Activated CD4-positive, alpha-beta T cell treated with anti-CD3 and anti-CD28 coated beads, Interleukin-2, amount 50 U/mL, for 24 hours (primary cell): ENCODE data around the gene NEGR1.
"Not testable (repeated sequence)": the region's sequence is repeated elsewhere in the genome, so short reads cannot be mapped to it uniquely, and the experiment has no call there.

Experiments
- DNase-seq, 2 donors: peaks; one replicate each; pipeline ENCODE4 v3.0.0-alpha.2; 2020; ENCODE audit warnings: low read depth in 1 of 2, low spot score in 1 of 2

The NEGR1 gene

GRCh38 chr1:71956613-71957285 lies 325.6 kb downstream of the NEGR1 start:
- no peak for DNase-seq

- no peak for DNase-seq
These were observed 331.8 kb downstream of the NEGR1 start for GRCh38 chr1:71950579-71950978.

DNA sequence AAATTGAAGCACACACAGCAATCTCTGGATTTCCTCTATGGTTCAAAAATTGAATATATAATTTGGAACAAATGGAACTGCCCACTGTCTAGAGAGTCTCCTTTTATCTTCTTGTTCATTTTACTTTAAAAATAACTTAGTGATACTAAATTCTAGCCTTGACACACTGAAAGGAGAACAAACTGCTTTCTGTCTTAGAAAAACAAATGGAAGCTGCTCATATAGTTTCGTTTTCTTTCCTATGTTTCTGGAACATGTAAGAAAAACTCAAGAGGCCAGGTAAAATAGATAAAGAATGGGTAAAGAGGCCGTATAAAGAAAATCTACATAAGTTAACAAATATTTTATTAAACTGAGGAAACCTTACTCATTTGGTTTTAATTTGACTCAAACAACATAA lies 332.7 kb downstream of the NEGR1 start:
- DNase-seq = no peak

DNA sequence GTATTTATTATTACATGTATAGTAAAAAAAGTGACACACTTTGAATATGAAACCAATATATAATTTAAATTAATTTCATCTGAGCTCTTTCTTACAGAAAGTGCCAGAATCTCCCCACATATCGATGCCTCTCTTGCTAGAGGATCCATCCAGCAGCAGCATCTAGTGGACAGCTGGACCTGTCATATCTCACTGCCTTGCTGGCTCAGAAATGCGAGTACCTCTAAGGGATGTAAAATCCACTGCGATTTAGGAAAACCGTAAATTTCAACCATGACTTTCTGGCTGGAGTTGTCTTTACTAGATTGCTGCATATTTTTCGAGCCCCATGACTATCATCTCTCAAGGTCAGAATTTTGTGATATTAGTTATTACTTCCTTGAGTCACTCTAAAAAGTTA lies 333.8 kb downstream of the NEGR1 start:
- no peak for DNase-seq

GRCh38 chr1:71944006-71944405 lies 338.3 kb downstream of the NEGR1 start:
- no peak for DNase-seq

GRCh38 chr1:71940261-71940660 lies 342.1 kb downstream of the NEGR1 start:
- no peak for DNase-seq

DNA sequence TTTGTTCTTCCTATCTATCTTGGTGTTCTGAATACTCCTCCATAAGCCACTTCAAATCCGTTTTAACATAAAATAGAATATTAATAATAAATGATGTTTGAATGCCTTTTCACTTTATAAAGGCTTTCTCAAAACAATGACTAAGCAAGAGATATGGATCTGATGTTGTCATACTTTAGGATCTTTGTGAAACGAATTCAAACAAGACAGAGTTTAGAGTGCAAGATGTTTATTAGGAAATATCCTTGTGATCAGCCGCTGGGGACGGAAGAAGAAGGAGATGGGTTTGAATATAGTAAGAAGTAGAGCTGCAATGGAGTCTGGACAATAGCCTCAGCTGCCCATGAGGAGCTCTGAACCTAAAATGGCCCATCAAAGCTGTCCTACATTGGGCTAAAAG lies 351.8 kb downstream of the NEGR1 start:
- no peak for DNase-seq

DNA sequence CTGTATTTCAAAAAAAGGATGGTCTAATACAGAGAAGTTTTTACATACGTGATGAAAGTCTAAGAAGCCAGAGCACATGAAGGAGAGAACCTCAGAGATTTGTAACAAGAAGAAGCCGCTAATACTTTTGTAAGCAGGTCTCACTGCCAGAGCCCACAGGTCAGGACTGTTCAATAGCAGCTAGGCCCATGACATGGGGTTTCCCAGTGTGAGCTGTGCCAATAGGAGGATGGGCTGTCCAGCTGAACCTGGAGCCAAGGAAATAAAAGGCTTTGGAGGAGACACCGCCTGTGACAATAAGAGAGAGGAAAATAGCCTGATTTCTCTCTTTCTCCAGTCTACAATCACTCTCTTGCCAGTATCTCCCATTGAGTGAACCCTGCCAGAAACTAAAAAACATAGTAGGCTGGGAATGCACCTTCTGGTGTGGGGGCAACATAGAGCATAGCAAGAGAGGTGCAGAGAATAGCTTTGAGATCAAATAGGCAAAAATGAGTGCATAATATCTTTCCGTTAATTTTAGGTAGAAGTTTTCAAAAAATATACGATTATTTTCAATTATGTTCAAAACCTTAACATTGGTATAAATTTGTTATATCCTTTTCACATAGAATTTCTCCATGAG lies 360.3 kb downstream of the NEGR1 start:
- no peak for DNase-seq

GRCh38 chr1:71921204-71921603 lies 361.1 kb downstream of the NEGR1 start:
- no peak for DNase-seq

DNA sequence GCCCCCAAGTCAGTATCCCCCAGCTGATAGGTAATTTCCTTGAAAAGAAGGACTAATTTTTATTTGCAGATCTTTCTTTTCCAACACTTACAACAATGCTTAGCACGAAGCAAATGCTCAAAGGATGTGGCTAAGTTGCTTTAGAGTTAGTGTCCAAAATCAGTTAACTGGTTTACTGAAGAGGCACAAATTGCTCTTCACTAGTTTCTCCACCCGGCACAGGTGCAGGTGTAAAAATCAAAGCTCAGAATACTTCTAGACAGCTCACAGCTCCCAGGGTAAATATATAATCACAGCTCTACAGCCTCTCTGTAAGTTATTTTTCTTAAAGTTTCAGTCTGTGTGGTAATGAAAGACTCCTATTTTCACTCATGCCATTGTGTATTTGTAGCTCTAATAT lies 361.8 kb downstream of the NEGR1 start:
- no peak for DNase-seq

DNA sequence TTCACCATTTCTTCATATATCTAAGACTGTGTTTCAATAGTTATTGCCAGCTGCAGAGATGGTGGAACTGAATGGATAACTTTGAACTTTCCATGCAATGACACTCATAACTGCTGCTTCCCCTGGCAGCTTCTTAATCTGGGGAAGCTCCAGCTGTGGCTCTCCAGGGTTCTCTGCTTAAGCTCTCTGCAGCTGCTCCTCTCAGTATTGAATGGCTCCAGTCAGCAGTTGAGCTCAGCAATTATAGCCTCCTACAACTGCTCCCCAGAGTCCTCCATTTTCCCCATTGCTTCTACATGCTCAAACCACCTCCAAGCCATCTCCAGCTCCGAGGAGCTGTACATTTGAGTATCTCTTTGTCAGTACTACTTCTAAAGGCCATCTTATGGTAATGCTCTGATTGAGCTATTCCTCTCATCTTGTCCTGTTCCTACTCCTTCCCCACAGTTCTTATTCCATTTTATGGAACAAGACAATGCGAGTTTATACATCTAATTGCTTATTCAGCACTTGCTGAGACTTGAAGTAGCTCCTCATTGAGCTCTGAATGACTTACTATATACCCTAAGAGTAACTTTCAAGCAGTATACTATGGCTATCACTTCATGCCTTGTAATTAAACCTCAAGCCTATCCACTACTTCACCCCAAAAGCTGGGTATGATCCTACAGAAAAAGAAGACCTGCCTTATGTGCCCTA lies 362.4 kb downstream of the NEGR1 start:
- no peak for DNase-seq

DNA sequence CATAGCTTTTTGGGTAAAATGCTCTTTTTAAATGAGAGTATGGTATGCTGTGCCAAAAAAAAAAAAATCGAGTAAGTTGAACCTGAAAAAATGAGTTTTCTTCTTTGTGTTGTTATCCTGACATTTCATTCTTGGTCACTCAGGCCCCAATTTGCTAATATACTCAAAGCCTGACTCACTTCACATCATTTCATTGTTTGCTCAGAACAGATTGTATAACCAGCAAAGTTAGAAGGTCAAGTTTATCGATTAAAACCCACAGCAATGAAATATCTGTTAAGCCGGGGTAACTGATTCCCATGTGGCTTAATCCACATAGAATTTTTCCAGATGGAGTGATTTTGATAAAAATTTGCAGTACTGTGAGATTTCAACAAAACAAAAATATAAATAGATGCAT lies 363.7 kb downstream of the NEGR1 start:
- no peak for DNase-seq

- DNase-seq = no peak
These were observed 365.4 kb downstream of the NEGR1 start for GRCh38 chr1:71916894-71917293.

DNA sequence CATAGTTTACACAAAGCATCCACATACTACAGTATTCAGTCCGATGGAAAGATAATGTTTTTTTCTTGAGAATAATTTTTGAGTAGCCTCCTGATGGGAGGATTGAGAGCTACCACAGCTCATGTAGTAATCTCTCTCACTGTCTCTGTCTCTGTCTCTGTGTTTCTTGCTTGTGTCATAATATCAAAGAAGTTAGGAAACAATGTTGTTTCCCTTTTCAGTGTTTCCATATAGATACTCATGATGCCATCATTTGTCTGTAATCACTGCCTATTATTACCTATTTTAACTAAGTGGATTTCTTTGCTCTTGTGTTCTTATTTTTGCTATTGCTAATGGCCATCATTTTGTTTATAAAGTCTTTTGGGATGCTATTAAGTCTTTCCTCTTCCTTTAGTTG lies 367.7 kb downstream of the NEGR1 start:
- no peak for DNase-seq

DNA sequence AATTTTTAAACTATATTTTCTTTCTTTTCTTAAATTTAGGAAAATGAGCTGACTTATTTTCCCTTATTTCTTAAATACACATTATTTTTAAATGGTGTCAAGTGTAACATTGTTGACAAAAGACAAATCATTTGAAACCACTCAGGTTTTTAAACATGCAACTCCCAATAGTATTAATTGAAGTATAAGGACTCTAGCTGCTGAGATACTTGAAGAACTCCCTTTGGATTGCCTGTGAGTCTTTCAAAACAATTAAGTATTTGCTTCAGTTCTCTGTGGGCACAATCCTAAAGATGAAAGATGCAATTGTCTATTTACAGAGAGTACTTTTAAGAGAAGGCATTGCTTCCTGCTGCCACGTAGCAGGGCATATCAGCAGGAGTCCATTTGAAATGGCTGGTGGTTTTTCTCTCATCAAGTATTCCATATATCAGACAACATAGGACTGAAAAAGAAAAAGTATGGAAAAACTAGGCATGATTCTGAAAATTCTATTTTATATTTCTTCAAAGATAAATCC lies 373.4 kb downstream of the NEGR1 start:
- no peak for DNase-seq

- DNase-seq = no peak
These were observed 374.0 kb downstream of the NEGR1 start for GRCh38 chr1:71908303-71908702.

DNA sequence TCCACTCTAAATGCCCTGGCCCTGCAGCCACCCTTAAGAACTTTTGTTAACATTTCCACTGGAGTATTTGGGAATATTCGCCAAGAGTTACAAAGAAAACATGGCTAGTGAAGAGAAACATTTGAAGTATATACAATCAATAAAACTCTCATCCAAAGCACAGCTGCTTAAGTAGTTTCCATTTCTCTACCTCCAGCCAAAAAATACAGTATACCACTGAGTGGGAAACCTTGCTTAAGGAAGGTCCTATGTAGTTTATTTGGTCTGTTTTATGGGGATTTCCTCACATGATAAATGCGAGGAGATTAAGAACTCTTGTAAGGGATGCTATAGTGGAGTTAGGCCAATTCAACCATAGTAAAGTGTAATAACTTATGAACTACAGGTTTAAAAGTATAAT lies 382.5 kb downstream of the NEGR1 start:
- DNase-seq = no peak

DNA sequence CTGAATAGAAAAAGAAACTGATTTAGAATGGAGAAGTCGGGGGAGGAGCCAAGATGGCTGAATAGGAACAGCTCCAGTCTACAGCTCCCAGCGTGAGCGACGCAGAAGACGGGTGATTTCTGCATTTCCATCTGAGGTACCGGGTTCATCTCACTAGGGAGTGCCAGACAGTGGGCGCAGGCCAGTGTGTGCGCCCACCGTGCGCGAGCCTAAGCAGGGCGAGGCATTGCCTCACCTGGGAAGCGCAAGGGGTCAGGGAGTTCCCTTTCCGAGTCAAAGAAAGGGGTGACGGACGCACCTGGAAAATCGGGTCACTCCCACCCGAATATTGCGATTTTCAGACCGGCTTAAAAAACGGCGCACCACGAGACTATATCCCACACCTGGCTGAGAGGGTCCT lies 394.2 kb downstream of the NEGR1 start:
- not testable (repeated sequence) for DNase-seq

- DNase-seq = no peak
These were observed 397.2 kb downstream of the NEGR1 start for GRCh38 chr1:71885171-71885570.

GRCh38 chr1:71882637-71883036 lies 399.7 kb downstream of the NEGR1 start:
- DNase-seq = no peak

DNA sequence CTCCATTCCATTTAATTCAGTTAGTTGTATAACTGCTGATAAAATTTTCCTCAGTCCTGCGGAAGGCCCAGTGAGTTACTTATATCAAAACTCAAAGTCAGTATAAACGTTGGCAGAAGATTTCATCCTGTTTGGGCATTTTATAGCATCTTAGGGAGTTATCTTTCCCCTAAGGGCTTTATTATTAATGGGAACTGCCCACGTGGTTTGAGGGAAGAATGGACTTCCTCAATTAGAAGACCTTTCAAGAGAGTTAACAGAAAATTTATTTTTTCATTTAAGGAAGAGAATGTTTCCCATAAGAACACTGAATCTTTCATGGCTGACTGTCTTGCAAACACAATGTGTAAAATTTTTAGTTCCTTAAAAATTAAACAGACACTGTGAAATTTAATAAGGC lies 400.1 kb downstream of the NEGR1 start:
- no peak for DNase-seq

DNA sequence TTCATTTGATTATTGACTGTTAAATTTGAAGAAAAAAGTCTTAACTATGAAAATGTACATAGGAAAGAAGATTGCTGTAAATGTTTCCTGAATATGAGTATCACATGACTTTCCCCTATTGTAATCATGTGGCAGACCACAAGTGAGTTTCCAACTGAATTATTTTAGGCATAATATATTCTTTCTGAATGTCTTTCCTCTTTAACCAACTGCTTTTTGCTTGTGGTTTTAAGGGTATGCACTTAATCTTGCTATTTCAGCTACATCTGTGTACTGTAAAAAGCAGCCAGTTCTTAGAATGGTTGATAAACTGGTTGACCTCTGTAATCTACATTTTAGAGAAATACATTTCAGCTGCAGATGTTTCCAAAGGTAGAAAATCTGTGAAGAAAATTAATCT lies 400.7 kb downstream of the NEGR1 start:
- DNase-seq = no peak
